ENCODE measurements around the gene DLEC1.

The DLEC1 gene

GRCh38 chr3:38006031-38006430 is 33.0 kb upstream of the DLEC1 start:
- Histone ChIP-seq H3K9me3 (ENCODE audit: control insufficient read depth, insufficient read depth, low read length) (no peaks in the 10 kb centered on the region), H3K4me1 (ENCODE audit: insufficient read depth, low read length) (no peaks in the 10 kb centered on the region), H3K9ac (ENCODE audit: low read depth, low read length) (no peak overlapping the region), H3K36me3 (ENCODE audit: insufficient read depth, low read length) (no peaks in the 10 kb centered on the region)

GRCh38 chr3:38006445-38006995 is 32.5 kb upstream of the DLEC1 start:
- Histone ChIP-seq H3K9ac (ENCODE audit: low read depth, low read length) (no peak overlapping the region), H3K4me1 (ENCODE audit: insufficient read depth, low read length) (no peaks in the 10 kb centered on the region), H3K36me3 (ENCODE audit: insufficient read depth, low read length) (no peaks in the 10 kb centered on the region), H3K9me3 (ENCODE audit: control insufficient read depth, insufficient read depth, low read length) (no peaks in the 10 kb centered on the region)

- H3K4me1 ChIP-seq (ENCODE audit: insufficient read depth, low read length), result no peaks in the 10 kb centered on the region
- no peak overlapping the region for H3K9ac ChIP-seq (ENCODE audit: low read depth, low read length)
- H3K9me3 ChIP-seq (ENCODE audit: control insufficient read depth, insufficient read depth, low read length), result no peaks in the 10 kb centered on the region
- H3K36me3 ChIP-seq (ENCODE audit: insufficient read depth, low read length), result no peaks in the 10 kb centered on the region
Observed at GRCh38 chr3:38007754-38008090, 31.3 kb upstream of the DLEC1 start.

GRCh38 chr3:38008191-38008701 is 30.8 kb upstream of the DLEC1 start:
- Histone ChIP-seq H3K4me1 (ENCODE audit: insufficient read depth, low read length) (no peaks in the 10 kb centered on the region), H3K9ac (ENCODE audit: low read depth, low read length) (no peak overlapping the region), H3K9me3 (ENCODE audit: control insufficient read depth, insufficient read depth, low read length) (no peaks in the 10 kb centered on the region), H3K36me3 (ENCODE audit: insufficient read depth, low read length) (no peaks in the 10 kb centered on the region)

GRCh38 chr3:38008971-38009580 is 29.9 kb upstream of the DLEC1 start:
- no peaks in the 10 kb centered on the region for H3K9me3 ChIP-seq (ENCODE audit: control insufficient read depth, insufficient read depth, low read length)
- no peaks in the 10 kb centered on the region for H3K36me3 ChIP-seq (ENCODE audit: insufficient read depth, low read length)
- H3K4me1 ChIP-seq (ENCODE audit: insufficient read depth, low read length), result no peaks in the 10 kb centered on the region
- no peak overlapping the region for H3K9ac ChIP-seq (ENCODE audit: low read depth, low read length)

- Histone ChIP-seq H3K9me3 (ENCODE audit: control insufficient read depth, insufficient read depth, low read length) (no peaks in the 10 kb centered on the region), H3K36me3 (ENCODE audit: insufficient read depth, low read length) (no peaks in the 10 kb centered on the region), H3K4me1 (ENCODE audit: insufficient read depth, low read length) (no peaks in the 10 kb centered on the region), H3K9ac (ENCODE audit: low read depth, low read length) (no peak overlapping the region)
Observed at GRCh38 chr3:38009807-38010591, 29.0 kb upstream of the DLEC1 start.

GRCh38 chr3:38011111-38011510 is 27.9 kb upstream of the DLEC1 start:
- no peak overlapping the region for H3K9ac ChIP-seq (ENCODE audit: low read depth, low read length)
- H3K9me3 ChIP-seq (ENCODE audit: control insufficient read depth, insufficient read depth, low read length), result no peaks in the 10 kb centered on the region
- no peaks in the 10 kb centered on the region for H3K36me3 ChIP-seq (ENCODE audit: insufficient read depth, low read length)
- no peaks in the 10 kb centered on the region for H3K4me1 ChIP-seq (ENCODE audit: insufficient read depth, low read length)

GRCh38 chr3:38015485-38015884 is 23.5 kb upstream of the DLEC1 start:
- H3K9ac ChIP-seq (ENCODE audit: low read depth, low read length), result no peak overlapping the region
- H3K36me3 ChIP-seq (ENCODE audit: insufficient read depth, low read length), result no peaks in the 10 kb centered on the region
- no peaks in the 10 kb centered on the region for H3K4me1 ChIP-seq (ENCODE audit: insufficient read depth, low read length)
- H3K9me3 ChIP-seq (ENCODE audit: control insufficient read depth, insufficient read depth, low read length), result no peaks in the 10 kb centered on the region

- Histone ChIP-seq H3K4me1 (ENCODE audit: insufficient read depth, low read length) (no peaks in the 10 kb centered on the region), H3K9ac (ENCODE audit: low read depth, low read length) (no peak overlapping the region), H3K9me3 (ENCODE audit: control insufficient read depth, insufficient read depth, low read length) (no peaks in the 10 kb centered on the region), H3K36me3 (ENCODE audit: insufficient read depth, low read length) (no peaks in the 10 kb centered on the region)
Observed at GRCh38 chr3:38015984-38016383, 23.0 kb upstream of the DLEC1 start.

GRCh38 chr3:38016410-38016809 is 22.6 kb upstream of the DLEC1 start:
- Histone ChIP-seq H3K36me3 (ENCODE audit: insufficient read depth, low read length) (no peaks in the 10 kb centered on the region), H3K9me3 (ENCODE audit: control insufficient read depth, insufficient read depth, low read length) (no peaks in the 10 kb centered on the region), H3K9ac (ENCODE audit: low read depth, low read length) (no peak overlapping the region), H3K4me1 (ENCODE audit: insufficient read depth, low read length) (no peaks in the 10 kb centered on the region)

- no peak overlapping the region for H3K9ac ChIP-seq (ENCODE audit: low read depth, low read length)
- H3K4me1 ChIP-seq (ENCODE audit: insufficient read depth, low read length), result no peaks in the 10 kb centered on the region
- H3K36me3 ChIP-seq (ENCODE audit: insufficient read depth, low read length), result no peaks in the 10 kb centered on the region
- H3K9me3 ChIP-seq (ENCODE audit: control insufficient read depth, insufficient read depth, low read length), result no peaks in the 10 kb centered on the region
Observed at GRCh38 chr3:38016847-38017444, 22.1 kb upstream of the DLEC1 start.

- no peaks in the 10 kb centered on the region for H3K4me1 ChIP-seq (ENCODE audit: insufficient read depth, low read length)
- no peaks in the 10 kb centered on the region for H3K36me3 ChIP-seq (ENCODE audit: insufficient read depth, low read length)
- no peaks in the 10 kb centered on the region for H3K9me3 ChIP-seq (ENCODE audit: control insufficient read depth, insufficient read depth, low read length)
- no peak overlapping the region for H3K9ac ChIP-seq (ENCODE audit: low read depth, low read length)
Observed at GRCh38 chr3:38017445-38018295, 21.3 kb upstream of the DLEC1 start.

GRCh38 chr3:38018296-38019266 is 20.4 kb upstream of the DLEC1 start:
- no peaks in the 10 kb centered on the region for H3K9me3 ChIP-seq (ENCODE audit: control insufficient read depth, insufficient read depth, low read length)
- no peaks in the 10 kb centered on the region for H3K4me1 ChIP-seq (ENCODE audit: insufficient read depth, low read length)
- no peaks in the 10 kb centered on the region for H3K36me3 ChIP-seq (ENCODE audit: insufficient read depth, low read length)
- no peak overlapping the region for H3K9ac ChIP-seq (ENCODE audit: low read depth, low read length)
